ENCODE data around the gene DYRK4. TPM values are rescaled to one million over a fixed set of nuclear protein-coding genes. Genes with fewer than 3 reads are reported as not detected.
A peak's percentile ranks its signal among the peaks of the same experiment; 100 is the strongest.

DYRK4 gene
- total and polyA plus RNA-seq, 5 donors from 2014 or later = 11.4 to 43.1 (median 36.9) TPM

DNA sequence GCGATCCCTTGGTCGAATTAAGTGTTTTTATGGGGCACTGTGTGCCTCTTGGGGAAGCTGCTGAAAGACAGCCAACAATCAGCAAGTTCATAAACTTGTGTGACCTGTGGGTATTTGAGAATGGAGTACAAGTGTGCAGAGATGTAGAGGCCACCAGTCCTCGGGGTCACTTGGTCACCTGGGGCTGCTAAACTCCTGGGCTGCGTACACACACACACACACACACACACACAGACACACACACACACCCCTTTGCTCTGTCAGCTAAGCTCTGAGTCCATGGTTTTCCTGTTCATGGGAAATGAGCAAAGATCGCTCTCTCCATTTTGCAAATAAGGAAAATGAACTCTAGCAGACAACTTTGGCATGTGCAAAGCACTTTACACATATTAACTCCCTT lies 24.5 kb downstream of the DYRK4 start:
- ATAC-seq (ENCODE audit: low read depth in 2 of 2) (no peak), DNase-seq (no peak)
- Histone ChIP-seq H3K27ac (ENCODE audit: insufficient read depth, low read length, poor library complexity, severe bottlenecking) (no peak overlapping the region), H3K4me1 (ENCODE audit: control insufficient read depth, insufficient read depth, low read length, poor library complexity, severe bottlenecking) (no peaks in the 10 kb centered on the region), H3K4me3 (ENCODE audit: low read depth, low read length) (no peak overlapping the region), H3K36me3 (ENCODE audit: control insufficient read depth, insufficient read depth, low read length) (no peaks in the 10 kb centered on the region), H3K9me3 (ENCODE audit: control insufficient read depth in 2 of 2, low read length in 2 of 2) (no peaks in the 10 kb centered on the region), H3K27me3 (ENCODE audit: control insufficient read depth, insufficient read depth, low read length) (no peaks in the 10 kb centered on the region)
- no peak overlapping the region for H3K27ac Mint-ChIP-seq
- H3K36me3 Mint-ChIP-seq = no peaks in the 10 kb centered on the region
- H3K4me3 Mint-ChIP-seq = no peak overlapping the region
- no peaks in the 10 kb centered on the region for H3K27me3 Mint-ChIP-seq
- no peaks in the 10 kb centered on the region for H3K4me1 Mint-ChIP-seq
- H3K9me3 Mint-ChIP-seq = no peaks in the 10 kb centered on the region

- Histone ChIP-seq H3K9me3 (ENCODE audit: control insufficient read depth in 2 of 2, low read length in 2 of 2) (no peaks in the 10 kb centered on the region), H3K4me3 (ENCODE audit: low read depth, low read length) (no peak overlapping the region), H3K27ac (ENCODE audit: insufficient read depth, low read length, poor library complexity, severe bottlenecking) (no peak overlapping the region), H3K27me3 (ENCODE audit: control insufficient read depth, insufficient read depth, low read length) (no peaks in the 10 kb centered on the region), H3K4me1 (ENCODE audit: control insufficient read depth, insufficient read depth, low read length, poor library complexity, severe bottlenecking) (no peaks in the 10 kb centered on the region), H3K36me3 (ENCODE audit: control insufficient read depth, insufficient read depth, low read length) (no peaks in the 10 kb centered on the region)
- Mint-ChIP-seq H3K27me3 (no peaks in the 10 kb centered on the region), H3K4me3 (no peak overlapping the region), H3K4me1 (no peaks in the 10 kb centered on the region), H3K27ac (peak overlapping the region in 1 of 3 donors; percentile 29), H3K36me3 (no peaks in the 10 kb centered on the region), H3K9me3 (no peaks in the 10 kb centered on the region)
- DNase-seq (no peak), ATAC-seq (ENCODE audit: low read depth in 2 of 2) (no peak)
These were observed 25.1 kb downstream of the DYRK4 start for GRCh38 chr12:4587108-4587507.

- ATAC-seq (ENCODE audit: low read depth in 2 of 2) (no peak), DNase-seq (no peak)
- Histone ChIP-seq H3K27me3 (ENCODE audit: control insufficient read depth, insufficient read depth, low read length) (no peaks in the 10 kb centered on the region), H3K9me3 (ENCODE audit: control insufficient read depth in 2 of 2, low read length in 2 of 2) (no peaks in the 10 kb centered on the region), H3K36me3 (ENCODE audit: control insufficient read depth, insufficient read depth, low read length) (no peaks in the 10 kb centered on the region), H3K27ac (ENCODE audit: insufficient read depth, low read length, poor library complexity, severe bottlenecking) (no peak overlapping the region), H3K4me3 (ENCODE audit: low read depth, low read length) (no peak overlapping the region), H3K4me1 (ENCODE audit: control insufficient read depth, insufficient read depth, low read length, poor library complexity, severe bottlenecking) (no peaks in the 10 kb centered on the region)
- no peak overlapping the region for H3K27ac Mint-ChIP-seq
- H3K27me3 Mint-ChIP-seq = no peaks in the 10 kb centered on the region
- no peak overlapping the region for H3K4me3 Mint-ChIP-seq
- H3K4me1 Mint-ChIP-seq = no peaks in the 10 kb centered on the region
- no peaks in the 10 kb centered on the region for H3K9me3 Mint-ChIP-seq
- H3K36me3 Mint-ChIP-seq = no peaks in the 10 kb centered on the region
These were observed 26.9 kb downstream of the DYRK4 start for GRCh38 chr12:4588916-4589315.

DNA sequence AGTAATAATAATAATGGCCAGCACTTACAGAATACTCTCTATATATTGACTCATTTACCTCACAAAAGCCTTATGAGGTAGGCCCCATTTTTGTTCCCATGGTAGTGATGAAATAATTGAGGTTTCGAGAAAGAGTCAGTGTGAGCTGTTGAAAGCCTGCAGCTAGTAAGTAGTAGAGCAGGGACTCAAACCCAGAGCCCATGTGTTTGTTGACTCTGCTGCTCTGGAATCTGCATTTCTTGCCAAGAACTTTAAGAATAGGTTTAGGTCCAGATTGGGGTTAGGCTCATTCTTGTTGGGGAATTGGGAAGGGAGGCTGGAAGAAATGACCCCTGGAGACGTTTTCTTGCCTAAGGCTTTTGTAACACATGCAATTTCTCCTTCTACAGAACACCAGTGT lies 27.9 kb downstream of the DYRK4 start:
- Mint-ChIP-seq H3K27me3 (no peaks in the 10 kb centered on the region), H3K9me3 (no peaks in the 10 kb centered on the region), H3K36me3 (no peaks in the 10 kb centered on the region), H3K4me1 (no peaks in the 10 kb centered on the region), H3K27ac (no peak overlapping the region), H3K4me3 (no peak overlapping the region)
- Histone ChIP-seq H3K36me3 (ENCODE audit: control insufficient read depth, insufficient read depth, low read length) (no peaks in the 10 kb centered on the region), H3K9me3 (ENCODE audit: control insufficient read depth in 2 of 2, low read length in 2 of 2) (no peaks in the 10 kb centered on the region), H3K4me1 (ENCODE audit: control insufficient read depth, insufficient read depth, low read length, poor library complexity, severe bottlenecking) (no peaks in the 10 kb centered on the region), H3K4me3 (ENCODE audit: low read depth, low read length) (no peak overlapping the region), H3K27me3 (ENCODE audit: control insufficient read depth, insufficient read depth, low read length) (no peaks in the 10 kb centered on the region), H3K27ac (ENCODE audit: insufficient read depth, low read length, poor library complexity, severe bottlenecking) (no peak overlapping the region)
- DNase-seq = no peak
- ATAC-seq (ENCODE audit: low read depth in 2 of 2) = no peak

DNA sequence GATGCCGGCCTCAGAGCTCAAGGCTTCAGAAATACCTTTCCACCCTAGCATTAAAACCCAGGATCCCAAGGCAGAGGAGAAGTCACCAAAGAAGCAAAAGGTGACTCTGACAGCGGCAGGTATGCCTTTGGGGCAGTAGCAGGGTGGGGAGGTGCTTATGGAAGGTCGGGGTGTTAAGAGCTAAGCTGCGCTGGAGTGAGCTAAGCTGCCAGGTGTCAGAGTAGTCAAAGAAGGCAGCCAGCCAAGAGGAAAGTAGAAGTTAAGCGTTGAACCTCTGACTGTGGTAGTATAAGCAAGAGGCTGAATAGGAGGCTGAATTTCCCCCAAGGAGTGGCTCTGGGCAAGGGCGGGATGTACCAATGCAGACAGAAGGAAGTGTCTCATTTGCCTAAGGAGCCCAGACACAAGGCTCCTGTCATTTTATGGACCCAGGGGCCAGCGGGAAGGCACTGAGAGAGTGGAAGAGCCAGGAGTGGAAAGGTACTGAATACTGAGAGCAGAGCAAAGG lies 29.2 kb downstream of the DYRK4 start:
- Histone ChIP-seq H3K4me1 (ENCODE audit: control insufficient read depth, insufficient read depth, low read length, poor library complexity, severe bottlenecking) (no peaks in the 10 kb centered on the region), H3K4me3 (ENCODE audit: low read depth, low read length) (no peak overlapping the region), H3K27me3 (ENCODE audit: control insufficient read depth, insufficient read depth, low read length) (no peaks in the 10 kb centered on the region), H3K36me3 (ENCODE audit: control insufficient read depth, insufficient read depth, low read length) (no peaks in the 10 kb centered on the region), H3K27ac (ENCODE audit: insufficient read depth, low read length, poor library complexity, severe bottlenecking) (no peak overlapping the region), H3K9me3 (ENCODE audit: control insufficient read depth in 2 of 2, low read length in 2 of 2) (no peaks in the 10 kb centered on the region)
- DNase-seq (no peak), ATAC-seq (ENCODE audit: low read depth in 2 of 2) (no peak)
- no peaks in the 10 kb centered on the region for H3K36me3 Mint-ChIP-seq
- H3K27ac Mint-ChIP-seq = no peak overlapping the region
- H3K9me3 Mint-ChIP-seq = no peaks in the 10 kb centered on the region
- no peak overlapping the region for H3K4me3 Mint-ChIP-seq
- no peaks in the 10 kb centered on the region for H3K27me3 Mint-ChIP-seq
- H3K4me1 Mint-ChIP-seq = no peaks in the 10 kb centered on the region

DNA sequence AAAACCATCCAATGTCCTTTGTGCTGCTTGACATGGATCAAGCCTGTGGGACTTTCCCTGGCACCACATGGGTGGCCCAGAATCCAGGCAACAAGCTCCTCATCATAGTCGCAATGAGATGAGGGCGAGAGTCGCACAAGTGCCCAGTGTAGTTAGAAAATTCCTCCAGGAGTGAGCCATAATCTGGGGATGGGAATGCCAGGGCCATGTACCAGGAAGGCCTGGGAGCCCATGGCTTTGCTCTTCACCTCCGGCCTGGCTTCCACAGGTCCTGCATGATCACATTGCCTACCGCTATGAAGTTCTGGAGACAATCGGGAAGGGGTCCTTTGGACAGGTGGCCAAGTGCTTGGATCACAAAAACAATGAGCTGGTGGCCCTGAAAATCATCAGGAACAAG lies 33.9 kb downstream of the DYRK4 start:
- Histone ChIP-seq H3K4me3 (ENCODE audit: low read depth, low read length) (no peak overlapping the region), H3K27ac (ENCODE audit: insufficient read depth, low read length, poor library complexity, severe bottlenecking) (no peak overlapping the region), H3K36me3 (ENCODE audit: control insufficient read depth, insufficient read depth, low read length) (no peaks in the 10 kb centered on the region), H3K9me3 (ENCODE audit: control insufficient read depth in 2 of 2, low read length in 2 of 2) (no peaks in the 10 kb centered on the region), H3K27me3 (ENCODE audit: control insufficient read depth, insufficient read depth, low read length) (no peaks in the 10 kb centered on the region), H3K4me1 (ENCODE audit: control insufficient read depth, insufficient read depth, low read length, poor library complexity, severe bottlenecking) (no peaks in the 10 kb centered on the region)
- Mint-ChIP-seq H3K4me3 (no peak overlapping the region), H3K9me3 (no peaks in the 10 kb centered on the region), H3K36me3 (no peaks in the 10 kb centered on the region), H3K27ac (no peak overlapping the region), H3K27me3 (no peaks in the 10 kb centered on the region), H3K4me1 (no peaks in the 10 kb centered on the region)
- no peak for ATAC-seq (ENCODE audit: low read depth in 2 of 2)
- no peak for DNase-seq

DNA sequence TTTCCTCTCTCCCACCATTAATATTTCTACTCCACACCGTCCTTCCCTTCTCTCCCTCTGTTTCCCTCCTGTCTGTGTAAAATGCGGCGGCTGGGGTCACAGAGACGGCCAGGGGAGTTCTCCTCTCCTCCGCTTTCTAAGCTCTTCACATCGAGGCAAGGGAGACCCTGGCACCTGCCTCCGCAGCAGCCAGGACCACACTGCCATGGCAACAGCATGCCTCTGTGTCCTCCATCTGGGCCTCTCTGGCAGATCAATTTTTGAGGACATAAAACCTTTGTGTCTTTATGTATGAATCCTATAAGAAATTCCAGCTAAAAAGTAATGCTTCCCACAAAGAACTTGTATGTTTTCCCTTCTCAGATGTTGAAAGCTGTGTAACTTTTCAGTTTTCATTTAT lies 41.4 kb downstream of the DYRK4 start:
- Mint-ChIP-seq H3K27me3 (peaks cover 8% of the 10 kb centered on the region), H3K27ac (no peak overlapping the region), H3K4me3 (peak overlapping the region in 2 of 4 donors; percentile 21 to 80), H3K36me3 (peaks cover 4% of the 10 kb centered on the region), H3K4me1 (peaks cover 19 to 33% (median 20%) of the 10 kb centered on the region in 4 donors), H3K9me3 (no peaks in the 10 kb centered on the region)
- Histone ChIP-seq H3K4me3 (ENCODE audit: low read depth, low read length) (no peak overlapping the region), H3K36me3 (ENCODE audit: control insufficient read depth, insufficient read depth, low read length) (no peaks in the 10 kb centered on the region), H3K27me3 (ENCODE audit: control insufficient read depth, insufficient read depth, low read length) (no peaks in the 10 kb centered on the region), H3K9me3 (ENCODE audit: control insufficient read depth in 2 of 2, low read length in 2 of 2) (no peaks in the 10 kb centered on the region), H3K27ac (ENCODE audit: insufficient read depth, low read length, poor library complexity, severe bottlenecking) (no peak overlapping the region), H3K4me1 (ENCODE audit: control insufficient read depth, insufficient read depth, low read length, poor library complexity, severe bottlenecking) (peaks cover 7% of the 10 kb centered on the region)
- no peak for DNase-seq
- no peak for ATAC-seq (ENCODE audit: low read depth in 2 of 2)

GRCh38 chr12:4603946-4604345 lies 41.9 kb downstream of the DYRK4 start:
- H3K27ac ChIP-seq (ENCODE audit: insufficient read depth, low read length, poor library complexity, severe bottlenecking) = no peak overlapping the region
- no peak for DNase-seq
- peaks cover 7% of the 10 kb centered on the region for H3K4me1 ChIP-seq (ENCODE audit: control insufficient read depth, insufficient read depth, low read length, poor library complexity, severe bottlenecking)
- Mint-ChIP-seq H3K9me3 (no peaks in the 10 kb centered on the region), H3K4me3 (no peak overlapping the region), H3K27ac (no peak overlapping the region), H3K27me3 (peaks cover 8% of the 10 kb centered on the region), H3K36me3 (peaks cover 4% of the 10 kb centered on the region), H3K4me1 (peaks cover 19 to 37% (median 22%) of the 10 kb centered on the region in 4 donors)
- H3K36me3 ChIP-seq (ENCODE audit: control insufficient read depth, insufficient read depth, low read length) = no peaks in the 10 kb centered on the region
- no peak overlapping the region for H3K4me3 ChIP-seq (ENCODE audit: low read depth, low read length)
- no peaks in the 10 kb centered on the region for H3K27me3 ChIP-seq (ENCODE audit: control insufficient read depth, insufficient read depth, low read length)
- H3K9me3 ChIP-seq (ENCODE audit: control insufficient read depth in 2 of 2, low read length in 2 of 2) = no peaks in the 10 kb centered on the region
- ATAC-seq (ENCODE audit: low read depth in 2 of 2) = no peak
